ENCODE data around the gene AGPS. TPM values are rescaled to one million over a fixed set of nuclear protein-coding genes. Genes with fewer than 3 reads are reported as not detected.
"Not testable (repeated sequence)": the region's sequence is repeated elsewhere in the genome, so short reads cannot be mapped to it uniquely, and the experiment has no call there.

Gene AGPS
- polyA plus RNA-seq, 3 donors: 7.1 to 26.9 (median 16.7) TPM

DNA sequence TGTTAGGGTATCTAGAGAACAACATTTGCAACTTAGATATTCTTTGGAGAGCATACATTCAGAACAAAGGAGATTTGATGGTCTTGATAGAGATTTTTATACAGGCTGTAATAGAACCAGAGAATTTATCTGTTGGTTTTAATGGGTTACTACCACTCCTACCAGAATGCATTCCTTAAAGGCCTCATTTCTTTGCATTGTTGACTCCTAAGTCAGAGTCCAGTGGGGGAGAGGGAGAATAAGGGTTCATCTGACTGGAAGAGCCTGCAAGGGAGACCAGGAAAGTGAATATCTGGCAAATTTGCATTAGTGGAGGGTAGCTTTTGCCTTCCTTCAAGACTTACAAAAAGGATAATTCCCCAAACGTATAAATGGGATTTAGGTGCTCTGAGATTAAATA is 29.7 kb downstream of the AGPS start:
- Mint-ChIP-seq H3K36me3 (peaks cover 42 to 52% of the 10 kb centered on the region in 2 donors), H3K27me3 (ENCODE audit: low read depth in 3 of 3) (no peaks in the 10 kb centered on the region), H3K9me3 (peaks cover 5 to 18% (median 14%) of the 10 kb centered on the region in 7 donors), H3K27ac (no peak overlapping the region), H3K4me3 (no peak overlapping the region), H3K4me1 (peaks cover 3% of the 10 kb centered on the region)
- Histone ChIP-seq H2AFZ (ENCODE audit: insufficient read depth, low read depth, low read length, poor library complexity, severe bottlenecking) (no peak overlapping the region), H3K27ac (ENCODE audit: low read depth in 1 of 2, low read length in 2 of 2) (no peak overlapping the region), H3K4me2 (replicated peaks; ENCODE audit: extremely low read depth, low read length, poor library complexity, severe bottlenecking) (no peak overlapping the region), H3K4me1 (ENCODE audit: control insufficient read depth in 1 of 2, insufficient read depth in 2 of 2, low read length in 2 of 2) (no peaks in the 10 kb centered on the region), H3K4me3 (replicated peaks in 1 of 3; ENCODE audit: low read depth in 2 of 3, low read length in 3 of 3) (no peak overlapping the region), H3K27me3 (ENCODE audit: control insufficient read depth in 2 of 2, insufficient read depth in 2 of 2, low read length in 2 of 2) (no peaks in the 10 kb centered on the region), H3K79me2 (ENCODE audit: insufficient read depth, low read length) (peaks cover 91% of the 10 kb centered on the region), H3K9me3 (replicated peaks in 1 of 2; ENCODE audit: control insufficient read depth in 1 of 2, insufficient read depth in 1 of 2, low read length in 2 of 2) (peaks cover 0 to 6% of the 10 kb centered on the region in 2 donors), H3K36me3 (replicated peaks in 1 of 2; ENCODE audit: control insufficient read depth in 1 of 2, insufficient read depth in 2 of 2, low read length in 2 of 2) (peaks cover 12 to 38% of the 10 kb centered on the region in 2 donors), H4K20me1 (ENCODE audit: insufficient read depth, low read length) (peaks cover 24% of the 10 kb centered on the region), H3K9ac (ENCODE audit: insufficient read depth, low read length, poor library complexity, severe bottlenecking) (no peak overlapping the region)
- DNase-seq: no peak
- no CpG with 5 or more reads among the region's 1 CpG for WGBS (ENCODE audit: insufficient coverage)
- TF ChIP-seq, protein P1, sequence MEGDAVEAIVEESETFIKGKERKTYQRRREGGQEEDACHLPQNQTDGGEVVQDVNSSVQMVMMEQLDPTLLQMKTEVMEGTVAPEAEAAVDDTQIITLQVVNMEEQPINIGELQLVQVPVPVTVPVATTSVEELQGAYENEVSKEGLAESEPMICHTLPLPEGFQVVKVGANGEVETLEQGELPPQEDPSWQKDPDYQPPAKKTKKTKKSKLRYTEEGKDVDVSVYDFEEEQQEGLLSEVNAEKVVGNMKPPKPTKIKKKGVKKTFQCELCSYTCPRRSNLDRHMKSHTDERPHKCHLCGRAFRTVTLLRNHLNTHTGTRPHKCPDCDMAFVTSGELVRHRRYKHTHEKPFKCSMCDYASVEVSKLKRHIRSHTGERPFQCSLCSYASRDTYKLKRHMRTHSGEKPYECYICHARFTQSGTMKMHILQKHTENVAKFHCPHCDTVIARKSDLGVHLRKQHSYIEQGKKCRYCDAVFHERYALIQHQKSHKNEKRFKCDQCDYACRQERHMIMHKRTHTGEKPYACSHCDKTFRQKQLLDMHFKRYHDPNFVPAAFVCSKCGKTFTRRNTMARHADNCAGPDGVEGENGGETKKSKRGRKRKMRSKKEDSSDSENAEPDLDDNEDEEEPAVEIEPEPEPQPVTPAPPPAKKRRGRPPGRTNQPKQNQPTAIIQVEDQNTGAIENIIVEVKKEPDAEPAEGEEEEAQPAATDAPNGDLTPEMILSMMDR (IDR thresholded peaks at IDR 0.05): no peak
- intact Hi-C loops (cut with micrococcal nuclease): no loop called here

DNA sequence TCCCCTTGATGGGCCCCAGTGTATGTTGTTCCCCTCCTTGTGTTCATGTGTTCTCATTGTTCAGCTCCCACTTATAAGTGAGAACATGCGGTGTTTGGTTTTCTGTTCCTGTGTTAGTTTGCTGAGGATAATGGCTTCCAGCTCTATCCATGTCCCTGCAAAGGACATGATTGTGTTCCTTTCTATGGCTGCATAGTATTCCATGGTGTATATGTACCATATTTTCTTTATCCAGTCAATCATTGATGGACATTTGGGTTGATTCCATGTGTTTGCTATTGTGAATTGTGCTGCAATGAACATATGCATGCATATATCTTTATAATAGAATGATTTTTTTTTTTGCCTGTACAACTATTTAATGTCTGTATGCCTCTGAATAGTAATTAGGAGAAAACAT is 31.5 kb downstream of the AGPS start:
- Histone ChIP-seq H4K20me1 (ENCODE audit: insufficient read depth, low read length) (peaks cover 21% of the 10 kb centered on the region), H3K36me3 (replicated peaks in 1 of 2; ENCODE audit: control insufficient read depth in 1 of 2, insufficient read depth in 2 of 2, low read length in 2 of 2) (peaks cover 12 to 45% of the 10 kb centered on the region in 2 donors), H3K9me3 (replicated peaks in 1 of 2; ENCODE audit: control insufficient read depth in 1 of 2, insufficient read depth in 1 of 2, low read length in 2 of 2) (peaks cover 0 to 12% of the 10 kb centered on the region in 2 donors), H3K79me2 (ENCODE audit: insufficient read depth, low read length) (peaks cover 90% of the 10 kb centered on the region)
- H3K4me1 ChIP-seq (ENCODE audit: control insufficient read depth in 1 of 2, insufficient read depth in 2 of 2, low read length in 2 of 2); H3K27ac ChIP-seq (ENCODE audit: low read depth in 1 of 2, low read length in 2 of 2); H3K4me1 Mint-ChIP-seq; H3K9ac ChIP-seq (ENCODE audit: insufficient read depth, low read length, poor library complexity, severe bottlenecking); H3K27me3 Mint-ChIP-seq (ENCODE audit: low read depth in 3 of 3); H3K27me3 ChIP-seq (ENCODE audit: control insufficient read depth in 2 of 2, insufficient read depth in 2 of 2, low read length in 2 of 2); H2AFZ ChIP-seq (ENCODE audit: insufficient read depth, low read depth, low read length, poor library complexity, severe bottlenecking); H3K4me3 ChIP-seq (replicated peaks in 1 of 3; ENCODE audit: low read depth in 2 of 3, low read length in 3 of 3); intact Hi-C loops (cut with micrococcal nuclease); DNase-seq; H3K4me2 ChIP-seq (replicated peaks; ENCODE audit: extremely low read depth, low read length, poor library complexity, severe bottlenecking); H3K4me3 Mint-ChIP-seq: not testable (repeated sequence)
- H3K36me3 Mint-ChIP-seq: peaks cover 57 to 70% of the 10 kb centered on the region in 2 donors
- peak overlapping the region in 2 of 7 donors; percentile 15 to 58 for H3K27ac Mint-ChIP-seq
- H3K9me3 Mint-ChIP-seq: peaks cover 12 to 34% (median 22%) of the 10 kb centered on the region in 7 donors
- WGBS (ENCODE audit: insufficient coverage): no CpG with 5 or more reads among the region's 1 CpG

DNA sequence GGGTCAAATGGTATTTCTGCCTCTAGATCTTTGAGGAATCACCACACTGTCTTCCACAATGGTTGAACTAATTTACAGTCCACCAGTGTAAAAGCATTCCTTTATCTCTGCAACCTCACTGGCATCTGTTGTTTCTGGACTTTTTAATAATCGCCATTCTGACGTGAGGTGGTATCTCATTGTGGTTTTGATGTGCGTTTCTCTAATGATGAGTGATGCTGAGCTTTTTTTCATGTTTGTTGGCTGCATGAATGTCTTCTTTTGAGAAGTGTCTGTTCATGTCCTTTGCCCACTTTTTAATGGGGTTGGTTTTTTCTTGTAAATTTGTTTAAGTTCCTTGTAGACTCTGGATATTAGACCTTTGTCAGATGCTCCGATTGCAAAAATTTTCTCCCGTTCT is 32.0 kb downstream of the AGPS start:
- H3K27me3 Mint-ChIP-seq (ENCODE audit: low read depth in 3 of 3); H3K4me3 Mint-ChIP-seq; H3K4me1 Mint-ChIP-seq; H3K9ac ChIP-seq (ENCODE audit: insufficient read depth, low read length, poor library complexity, severe bottlenecking); H3K4me3 ChIP-seq (replicated peaks in 1 of 3; ENCODE audit: low read depth in 2 of 3, low read length in 3 of 3); H3K27me3 ChIP-seq (ENCODE audit: control insufficient read depth in 2 of 2, insufficient read depth in 2 of 2, low read length in 2 of 2); H3K4me2 ChIP-seq (replicated peaks; ENCODE audit: extremely low read depth, low read length, poor library complexity, severe bottlenecking); H3K27ac ChIP-seq (ENCODE audit: low read depth in 1 of 2, low read length in 2 of 2); H3K4me1 ChIP-seq (ENCODE audit: control insufficient read depth in 1 of 2, insufficient read depth in 2 of 2, low read length in 2 of 2); intact Hi-C loops (cut with micrococcal nuclease); DNase-seq; H2AFZ ChIP-seq (ENCODE audit: insufficient read depth, low read depth, low read length, poor library complexity, severe bottlenecking): not testable (repeated sequence)
- Histone ChIP-seq H3K9me3 (replicated peaks in 1 of 2; ENCODE audit: control insufficient read depth in 1 of 2, insufficient read depth in 1 of 2, low read length in 2 of 2) (peaks cover 4 to 17% of the 10 kb centered on the region in 2 donors), H4K20me1 (ENCODE audit: insufficient read depth, low read length) (peaks cover 25% of the 10 kb centered on the region), H3K36me3 (replicated peaks in 1 of 2; ENCODE audit: control insufficient read depth in 1 of 2, insufficient read depth in 2 of 2, low read length in 2 of 2) (peaks cover 15 to 50% of the 10 kb centered on the region in 2 donors), H3K79me2 (ENCODE audit: insufficient read depth, low read length) (peaks cover 90% of the 10 kb centered on the region)
- Mint-ChIP-seq H3K9me3 (peaks cover 16 to 39% (median 26%) of the 10 kb centered on the region in 7 donors), H3K27ac (peak overlapping the region in 1 of 7 donors; percentile 25), H3K36me3 (peaks cover 61 to 75% of the 10 kb centered on the region in 2 donors)
- WGBS (ENCODE audit: insufficient coverage): 91% methylated on average over 3 of the region's 5 CpGs

Data from CD14-positive monocyte (primary cell).